Breast epithelium (tissue), 4 donors: Measurements from ENCODE around the gene NFIC. TPM values are rescaled to one million over a fixed set of nuclear protein-coding genes. Genes with fewer than 3 reads are reported as not detected.
A peak's percentile ranks its signal among the peaks of the same experiment; 100 is the strongest.

Experiments used
- DNase-seq, 2 donors: peaks; one replicate each; pipeline ENCODE4 v3.0.0-alpha.2; 2019; ENCODE audit warnings: low spot score in 2 of 2
- H3K27ac ChIP-seq, 2 donors: fragments of 200-600 bp; sonication (generic) in 1 of 2; one replicate each; pipeline ENCODE4 v1.5.1; 2016 to 2019; ENCODE audit warnings: mild to moderate bottlenecking in 1 of 2
- H3K27me3 ChIP-seq, 2 donors: fragments of 200-600 bp; sonication (generic) in 1 of 2; one replicate each; pipeline versions ENCODE4 v1.5.1 to v1.6.0; 2017 to 2019; ENCODE audit warnings: control low read depth in 1 of 2, mild to moderate bottlenecking in 1 of 2
- H3K36me3 ChIP-seq: fragments of 200-600 bp; one replicate; pipeline ENCODE4 v1.5.1; 2019
- H3K4me1 ChIP-seq, 2 donors: fragments of 200-600 bp; sonication (generic); one replicate each; pipeline ENCODE4 v1.5.1; 2016 to 2019; ENCODE audit warnings: control low read depth in 1 of 2
- H3K4me3 ChIP-seq, 3 donors: fragments of 200-600 bp; sonication (generic); 1 replicate in 2 of 3; 2 replicates in 1 of 3; pipeline ENCODE4 v1.5.1; 2016 to 2019; ENCODE audit warnings: mild to moderate bottlenecking in 3 of 3, moderate library complexity in 2 of 3
- H3K9me3 ChIP-seq, 2 donors: fragments of 200-600 bp; sonication (generic) in 1 of 2; one replicate each; pipeline ENCODE4 v1.5.1; 2016 to 2019; ENCODE audit warnings: control low read depth in 1 of 2
- POLR2A ChIP-seq: fragments of 450-650 bp; IDR thresholded peaks from one replicate; pipeline ENCODE4 v1.6.1; 2016; ENCODE audit warnings: antibody characterized with exemption, mild to moderate bottlenecking, moderate library complexity
- POLR2AphosphoS5 ChIP-seq, 3 donors: sonication (generic); formaldehyde crosslinking; IDR thresholded peaks; one replicate each; pipeline ENCODE4 v1.6.1; 2017; ENCODE audit warnings: antibody characterized with exemption in 3 of 3
- intact Hi-C: fragments of 100-400 bp; cut with DNase I; formaldehyde crosslinking; loops from one replicate; pipeline ENCODE4 v1.15.1; 2023; ENCODE audit warnings: low total_unique reads
- total RNA-seq, 3 donors: library from RNA; depleted of rRNA; stranded (reverse); fragments of >200 nt; gene quantifications; one replicate each; pipeline ENCODE4 v1.1.0, GENCODE V29; 2016
- TF ChIP-seq, protein P1 (sequence below), 3 donors: fragments of 450-650 bp; IDR thresholded peaks; one replicate each; pipeline ENCODE4 v1.5.1; 2016 to 2017; ENCODE audit warnings: antibody characterized with exemption in 3 of 3, mild to moderate bottlenecking in 3 of 3, moderate library complexity in 3 of 3

The NFIC gene
- total RNA-seq, 3 donors from 2014 or later, result 48.9 to 97.8 (median 73.1) TPM

GRCh38 chr19:3463714-3464586 lies 97.6 kb downstream of the NFIC start:
- no peaks in the 10 kb centered on the region for H3K36me3 ChIP-seq
- no peaks in the 10 kb centered on the region for H3K27me3 ChIP-seq
- no peaks in the 10 kb centered on the region for H3K4me1 ChIP-seq
- peak overlapping the region; percentile 15 to 58 for H3K27ac ChIP-seq
- TF ChIP-seq, protein P1, sequence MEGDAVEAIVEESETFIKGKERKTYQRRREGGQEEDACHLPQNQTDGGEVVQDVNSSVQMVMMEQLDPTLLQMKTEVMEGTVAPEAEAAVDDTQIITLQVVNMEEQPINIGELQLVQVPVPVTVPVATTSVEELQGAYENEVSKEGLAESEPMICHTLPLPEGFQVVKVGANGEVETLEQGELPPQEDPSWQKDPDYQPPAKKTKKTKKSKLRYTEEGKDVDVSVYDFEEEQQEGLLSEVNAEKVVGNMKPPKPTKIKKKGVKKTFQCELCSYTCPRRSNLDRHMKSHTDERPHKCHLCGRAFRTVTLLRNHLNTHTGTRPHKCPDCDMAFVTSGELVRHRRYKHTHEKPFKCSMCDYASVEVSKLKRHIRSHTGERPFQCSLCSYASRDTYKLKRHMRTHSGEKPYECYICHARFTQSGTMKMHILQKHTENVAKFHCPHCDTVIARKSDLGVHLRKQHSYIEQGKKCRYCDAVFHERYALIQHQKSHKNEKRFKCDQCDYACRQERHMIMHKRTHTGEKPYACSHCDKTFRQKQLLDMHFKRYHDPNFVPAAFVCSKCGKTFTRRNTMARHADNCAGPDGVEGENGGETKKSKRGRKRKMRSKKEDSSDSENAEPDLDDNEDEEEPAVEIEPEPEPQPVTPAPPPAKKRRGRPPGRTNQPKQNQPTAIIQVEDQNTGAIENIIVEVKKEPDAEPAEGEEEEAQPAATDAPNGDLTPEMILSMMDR (IDR thresholded peaks at IDR 0.05), result no peak
- TF ChIP-seq POLR2A (no peak), POLR2AphosphoS5 (IDR thresholded peaks at IDR 0.05) (no peak)
- intact Hi-C loops, result loop anchor here (10.0 kb wide), 1 partner anchor 139 kb away; no protein-coding TSS in a partner anchor
- H3K9me3 ChIP-seq, result no peaks in the 10 kb centered on the region
- no peak overlapping the region for H3K4me3 ChIP-seq
- DNase-seq, result no peak

GRCh38 chr19:3464587-3465235 lies 98.3 kb downstream of the NFIC start:
- Histone ChIP-seq H3K27ac (peak overlapping the region; percentile 15 to 58), H3K4me1 (no peaks in the 10 kb centered on the region), H3K4me3 (no peak overlapping the region), H3K9me3 (no peaks in the 10 kb centered on the region), H3K27me3 (no peaks in the 10 kb centered on the region), H3K36me3 (no peaks in the 10 kb centered on the region)
- no peak for DNase-seq
- TF ChIP-seq, protein P1 (IDR thresholded peaks at IDR 0.05), result no peak
- no peak for TF ChIP-seq POLR2AphosphoS5 (IDR thresholded peaks at IDR 0.05)
- TF ChIP-seq POLR2A, result no peak
- intact Hi-C loops, result loop anchor here (10.0 kb wide), 1 partner anchor 140 kb away; no protein-coding TSS in a partner anchor

DNA sequence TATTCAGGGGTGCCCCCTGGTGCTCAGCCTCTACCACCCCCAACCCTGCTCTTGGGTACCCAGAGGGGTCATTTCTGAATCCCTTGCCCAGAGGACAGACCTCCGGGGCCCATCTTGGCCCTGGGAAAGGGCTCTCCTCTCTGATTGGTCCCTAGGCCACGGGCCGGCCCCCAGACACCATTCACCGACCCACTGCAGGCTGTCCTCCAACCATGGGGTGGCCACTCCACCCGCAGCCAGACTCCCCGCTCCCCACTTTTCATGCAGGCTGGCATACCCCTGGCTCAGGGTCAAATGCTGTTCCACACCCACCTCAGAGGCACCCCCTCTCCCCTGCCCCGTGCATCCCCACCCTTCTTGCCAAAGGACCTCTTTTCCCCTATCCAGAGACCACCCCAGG lies 99.2 kb downstream of the NFIC start:
- TF ChIP-seq POLR2A, result no peak
- TF ChIP-seq POLR2AphosphoS5 (IDR thresholded peaks at IDR 0.05), result no peak
- TF ChIP-seq, protein P1 (IDR thresholded peaks at IDR 0.05), result no peak
- peak overlapping the region; percentile 36 to 56 for H3K27ac ChIP-seq
- no peaks in the 10 kb centered on the region for H3K27me3 ChIP-seq
- H3K9me3 ChIP-seq, result no peaks in the 10 kb centered on the region
- H3K36me3 ChIP-seq, result no peaks in the 10 kb centered on the region
- intact Hi-C loops, result loop anchor here (10.0 kb wide), 1 partner anchor 141 kb away; no protein-coding TSS in a partner anchor
- H3K4me1 ChIP-seq, result no peaks in the 10 kb centered on the region
- DNase-seq, result no peak
- H3K4me3 ChIP-seq, result no peak overlapping the region

GRCh38 chr19:3466635-3467034 lies 100.3 kb downstream of the NFIC start:
- H3K4me1 ChIP-seq, result no peaks in the 10 kb centered on the region
- no peaks in the 10 kb centered on the region for H3K36me3 ChIP-seq
- no peak for TF ChIP-seq POLR2A
- TF ChIP-seq POLR2AphosphoS5 (IDR thresholded peaks at IDR 0.05), result no peak
- TF ChIP-seq, protein P1 (IDR thresholded peaks at IDR 0.05), result no peak
- intact Hi-C loops, result loop anchor here (10.0 kb wide), 1 partner anchor 142 kb away; no protein-coding TSS in a partner anchor
- H3K4me3 ChIP-seq, result no peak overlapping the region
- no peaks in the 10 kb centered on the region for H3K27me3 ChIP-seq
- peak in 1 of 2 donors; percentile 88 for DNase-seq
- H3K27ac ChIP-seq, result peak overlapping the region in 1 of 2 donors; percentile 40
- H3K9me3 ChIP-seq, result no peaks in the 10 kb centered on the region
